GM18507 (cell line): Measurements from ENCODE around the gene CHI3L2.

Experiments
- DNase-seq: peaks from one replicate; pipeline ENCODE4 v3.0.0; 2011; ENCODE audit warnings: low read depth; ENCODE audit not compliant: insufficient read length; ENCODE audit errors: extremely low spot score
- FAIRE-seq: peaks from 2 replicates; lab custom pipeline; 2011; peaks lifted over from hg19 to GRCh38; lab: Jason Lieb, UNC

CHI3L2 gene

GRCh38 chr1:111218701-111219556 lies 8.6 kb upstream of the CHI3L2 start:
- DNase-seq (no peak), FAIRE-seq (no peak)

- FAIRE-seq (peak; percentile 98), DNase-seq (no peak)
Measured at GRCh38 chr1:111219557-111220286, 7.8 kb upstream of the CHI3L2 start.

- peak; percentile 42 for FAIRE-seq
Measured at GRCh38 chr1:111220302-111220890, 7.1 kb upstream of the CHI3L2 start.

DNA sequence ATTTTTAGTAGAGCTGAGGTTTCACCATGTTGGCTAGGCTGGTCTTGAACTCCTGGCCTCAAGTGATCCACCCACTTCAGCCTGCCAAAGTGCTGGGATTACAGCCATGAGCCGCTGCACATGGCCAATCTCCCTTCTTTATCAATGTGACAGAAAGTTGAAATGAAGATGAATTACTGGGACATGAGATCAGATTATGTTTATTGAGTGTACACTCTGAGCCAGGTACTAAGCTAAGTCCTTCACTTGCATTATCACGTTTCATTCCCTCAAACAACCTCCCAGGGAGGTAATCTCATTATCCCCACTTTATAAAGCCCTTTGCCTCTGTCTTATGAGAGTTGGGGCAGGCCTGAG lies 6.3 kb upstream of the CHI3L2 start:
- FAIRE-seq, result no peak
- no peak for DNase-seq

More at GRCh38 chr1:111220302-111220890, 7.1 kb upstream of the CHI3L2 start:
- DNase-seq, result no peak

GRCh38 chr1:111221633-111222291 lies 5.8 kb upstream of the CHI3L2 start:
- peak; percentile 99 for FAIRE-seq
- DNase-seq, result peak; percentile 69

DNA sequence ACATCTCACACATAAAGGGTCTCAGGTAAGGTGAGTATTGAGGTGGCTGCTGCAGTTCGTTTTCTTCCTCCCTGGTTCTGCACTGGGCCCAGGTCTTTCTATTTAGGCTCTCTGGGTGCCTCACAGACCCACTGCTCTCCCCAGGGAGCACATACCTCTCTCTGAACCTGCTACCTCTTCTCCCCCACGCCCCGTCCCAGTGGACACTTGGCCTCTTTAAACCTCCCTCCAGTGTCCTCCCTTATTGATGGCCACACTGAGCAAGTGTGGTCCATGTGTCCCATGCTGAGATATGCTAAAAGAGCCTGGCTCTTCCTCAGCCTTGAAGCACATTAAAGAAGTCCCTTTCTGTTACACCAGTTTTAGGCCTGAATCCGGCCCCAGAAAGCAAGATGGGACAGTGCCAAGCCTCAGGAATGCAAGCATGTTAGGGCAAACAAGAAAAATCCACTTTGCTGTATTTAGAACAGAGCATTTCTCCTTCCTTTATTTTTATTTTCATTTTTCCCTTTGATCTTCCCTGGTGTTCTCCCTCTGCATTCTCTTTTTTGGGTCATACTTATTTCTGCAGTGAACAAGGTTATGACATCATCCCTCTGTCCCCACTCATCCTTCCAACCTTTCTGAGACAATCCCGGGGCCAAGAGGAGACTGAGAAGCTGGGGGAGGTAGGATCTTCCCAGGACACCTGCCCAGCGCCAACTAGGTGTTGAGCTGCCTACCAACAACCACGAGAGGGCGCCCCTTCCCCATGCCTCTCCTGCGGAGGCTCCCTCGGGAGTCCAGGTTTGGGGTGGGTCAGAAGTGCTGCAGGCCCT lies 5.0 kb upstream of the CHI3L2 start:
- peak; percentile 75 for DNase-seq
- FAIRE-seq, result peak; percentile 87

GRCh38 chr1:111223126-111223685 lies 4.3 kb upstream of the CHI3L2 start:
- FAIRE-seq, result no peak
- DNase-seq, result no peak

DNA sequence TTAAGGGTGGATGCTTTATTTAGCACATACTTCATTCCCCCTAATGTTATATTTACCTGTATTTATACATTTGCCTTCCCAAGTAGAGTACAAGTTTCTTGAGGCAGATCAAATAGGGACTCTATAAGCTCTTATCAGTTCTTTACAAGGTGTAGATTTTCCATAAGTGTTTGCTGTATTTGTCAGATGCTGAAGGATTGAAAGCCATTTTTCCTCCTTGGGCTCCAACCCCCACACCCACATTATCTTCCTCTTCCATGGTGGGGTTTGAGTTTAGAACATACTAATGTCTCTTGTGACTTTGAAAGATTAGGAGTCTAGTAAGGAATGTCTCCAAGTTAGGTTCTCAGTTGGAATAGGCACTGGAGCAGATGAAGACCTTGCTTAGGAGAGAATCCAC lies 2.4 kb upstream of the CHI3L2 start:
- FAIRE-seq (no peak), DNase-seq (no peak)

- DNase-seq, result no peak
- peak; percentile 44 for FAIRE-seq
Measured at GRCh38 chr1:111225717-111226400, 1.7 kb upstream of the CHI3L2 start.

- DNase-seq, result no peak
- no peak for FAIRE-seq
Measured at GRCh38 chr1:111227851-111228747, 586 bp downstream of the CHI3L2 start.

DNA sequence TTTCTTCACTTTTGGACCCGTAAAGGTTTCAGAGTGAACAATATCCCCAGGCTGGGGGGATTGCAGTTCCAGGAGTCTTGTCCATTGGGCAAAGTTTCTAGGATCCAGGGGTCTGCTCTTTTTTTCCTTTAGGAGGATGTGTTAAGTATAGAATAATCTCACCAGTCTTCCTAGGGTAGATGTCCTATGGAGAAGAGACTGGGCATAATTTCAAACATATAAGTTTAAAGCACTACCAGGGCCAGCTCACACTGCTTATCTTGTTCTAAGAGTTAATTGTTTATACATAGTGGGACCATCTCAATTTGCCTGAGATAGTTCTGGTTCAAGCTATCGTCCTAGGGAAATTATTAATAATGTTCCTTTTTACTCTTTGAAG lies 1.2 kb downstream of the CHI3L2 start:
- DNase-seq, result no peak
- no peak for FAIRE-seq

GRCh38 chr1:111232134-111232533 lies 4.6 kb downstream of the CHI3L2 start:
- FAIRE-seq, result no peak
- no peak for DNase-seq

DNA sequence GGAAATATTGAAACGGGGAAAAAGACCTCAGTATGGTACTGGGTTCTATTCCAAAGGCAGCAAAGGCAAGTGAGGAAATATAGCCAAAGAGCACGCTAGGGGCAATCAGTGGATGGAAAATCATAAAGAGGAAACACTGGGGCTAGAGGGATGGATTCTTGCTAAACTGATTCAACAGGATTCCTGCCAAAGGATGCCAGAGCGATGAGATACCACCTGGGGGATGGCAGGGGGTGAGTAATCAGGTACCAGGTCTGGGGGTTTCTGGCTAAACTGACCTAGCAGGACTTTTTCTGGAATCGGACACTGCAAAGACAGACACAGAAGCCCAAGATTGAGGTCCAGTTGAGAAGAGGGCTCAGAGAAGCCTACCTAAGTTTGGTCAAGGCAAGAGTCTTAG lies 6.7 kb downstream of the CHI3L2 start:
- no peak for DNase-seq
- FAIRE-seq, result no peak

GRCh38 chr1:111234866-111235265 lies 7.4 kb downstream of the CHI3L2 start:
- DNase-seq (no peak), FAIRE-seq (no peak)

DNA sequence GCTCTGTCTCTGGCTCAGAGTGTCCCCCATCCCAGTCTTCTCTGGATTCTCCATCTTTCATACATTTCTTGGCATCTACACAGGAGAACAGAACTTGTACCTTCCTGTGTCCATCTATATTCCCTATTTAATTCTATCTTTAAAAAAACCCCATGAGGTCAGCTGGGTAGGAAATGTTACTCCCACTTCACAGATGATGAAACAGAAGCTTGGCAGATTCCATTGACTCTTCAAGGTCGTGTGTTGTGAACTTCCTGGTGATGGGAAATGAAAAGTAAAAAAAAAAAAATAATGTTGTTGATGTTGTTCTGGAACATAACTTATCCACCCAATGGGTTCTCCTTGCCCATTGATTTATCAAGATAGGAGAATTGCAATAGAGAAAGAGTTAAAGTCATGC lies 8.9 kb downstream of the CHI3L2 start:
- DNase-seq (no peak), FAIRE-seq (no peak)

- FAIRE-seq (no peak), DNase-seq (no peak)
Measured at GRCh38 chr1:111236806-111237205, 9.3 kb downstream of the CHI3L2 start.

GRCh38 chr1:111238056-111238795 lies 10.7 kb downstream of the CHI3L2 start:
- DNase-seq (no peak), FAIRE-seq (no peak)
